ENCODE measurements around the gene NRXN3. TPM values are rescaled to one million over a fixed set of nuclear protein-coding genes. Genes with fewer than 3 reads are reported as not detected.

The NRXN3 gene
- total and polyA plus RNA-seq, 2 of the 4 experiments (the other 2 are of a cell fraction) = 4.8 to 25.1 TPM

GRCh38 chr14:79555429-79555828 lies 1385.3 kb downstream of the NRXN3 start:
- in situ Hi-C loops (cut with MboI; ENCODE audit: low sequenced_read_pairs) = no loop called here
- H3K9me3 ChIP-seq (ENCODE audit: control insufficient read depth, insufficient read depth, low read length) = no peaks in the 10 kb centered on the region
- no peak overlapping the region for H3K23ac ChIP-seq (ENCODE audit: low read depth, low read length)
- TF ChIP-seq BHLHE40 (IDR thresholded peaks at IDR 0.05; ENCODE audit: low read depth, low read length) (no peak), MAFK (IDR thresholded peaks at IDR 0.05; ENCODE audit: low read depth, low read length) (no peak)
- intact Hi-C loops (cut with micrococcal nuclease) = no loop called here
- no peak overlapping the region for H3K18ac ChIP-seq (ENCODE audit: low read depth, low read length)
- H3K9me1 ChIP-seq (ENCODE audit: insufficient read depth, low read length) = no peaks in the 10 kb centered on the region
- H3K56ac ChIP-seq (ENCODE audit: extremely low read depth, insufficient read depth, low read length) = no peak overlapping the region
- no peak overlapping the region for H2BK15ac ChIP-seq (ENCODE audit: low read depth, low read length)
- no peak overlapping the region for H2BK20ac ChIP-seq (ENCODE audit: low read depth, low read length)
- H4K5ac ChIP-seq (ENCODE audit: low read depth, low read length) = no peak overlapping the region
- no peaks in the 10 kb centered on the region for H3K79me1 ChIP-seq (ENCODE audit: low read depth in 1 of 2, low read length in 2 of 2)
- no peak overlapping the region for H4K8ac ChIP-seq (ENCODE audit: low read depth in 2 of 2, low read length in 2 of 2)
- H3K4ac ChIP-seq (ENCODE audit: low read depth, low read length) = no peak overlapping the region
- H3K9ac ChIP-seq (ENCODE audit: low read depth, low read length) = no peak overlapping the region
- no peak overlapping the region for H4K91ac ChIP-seq (ENCODE audit: insufficient read depth, low read depth, low read length)
- dilution Hi-C loops (cut with HindIII; ENCODE audit: low sequenced_read_pairs, unreplicated experiment) = no loop called here
- no peak overlapping the region for H2AFZ ChIP-seq (replicated peaks; ENCODE audit: low read length, poor library complexity)
- no peak overlapping the region for H2AK5ac ChIP-seq (ENCODE audit: low read depth, low read length)
- ATAC-seq (ENCODE audit: low read depth) (no peak), DNase-seq (no peak)
- H2BK5ac ChIP-seq (ENCODE audit: low read depth, low read length, poor library complexity, severe bottlenecking) = no peak overlapping the region
- H2AK9ac ChIP-seq (replicated peaks; ENCODE audit: low read depth, low read length, poor library complexity) = no peak overlapping the region
- ChIA-PET CTCF (interaction anchor here (3.3 kb wide), 1 partner anchor 11 kb away, joined by 9 read pairs; no protein-coding TSS in a partner anchor), POLR2A (ENCODE audit: unreplicated experiment) (no interaction called here)
- no peak overlapping the region for H3K27ac ChIP-seq (ENCODE audit: insufficient read depth, low read length)
- peaks cover 4% of the 10 kb centered on the region; the same call in 1 of the 2 replicates for H3K4me1 ChIP-seq (ENCODE audit: control insufficient read depth, insufficient read depth, low read length)
- no peak overlapping the region for H3K14ac ChIP-seq (replicated peaks; ENCODE audit: low read depth, low read length)
- H4K20me1 ChIP-seq (ENCODE audit: insufficient read depth, low read length) = no peaks in the 10 kb centered on the region
- H3K27me3 ChIP-seq (ENCODE audit: control insufficient read depth, insufficient read depth, low read length) = no peaks in the 10 kb centered on the region
- WGBS, 2 experiments (ENCODE audit: extremely low coverage in 2 of 2, insufficient read length in 1 of 2) = no CpG with 5 or more reads among the region's 4 CpGs
- H3K36me3 ChIP-seq (ENCODE audit: control insufficient read depth, insufficient read depth, low read length) = no peaks in the 10 kb centered on the region
- H3K4me2 ChIP-seq (ENCODE audit: low read depth, low read length) = no peak overlapping the region
- no peak overlapping the region for H2BK120ac ChIP-seq (ENCODE audit: low read depth, low read length)
- BruUV-seq (replicated peaks) = no TSS peak
- H3K4me3 ChIP-seq (ENCODE audit: insufficient read depth, low read depth, low read length) = no peak overlapping the region

All from IMR-90 (cell line).